GM12892 (cell line): ENCODE measurements around the gene KIF6.

Source experiments
- POLR2AphosphoS5 ChIP-seq: IDR thresholded peaks from 2 replicates; pipeline ENCODE4 v1.6.1; 2011; ENCODE audit warnings: low read depth, low read length, control low read depth
- TAF1 ChIP-seq: IDR thresholded peaks from 2 replicates; pipeline ENCODE4 v1.6.1; 2011; ENCODE audit warnings: low read depth, mild to moderate bottlenecking, control low read depth, low read length, borderline replicate concordance

- TF ChIP-seq POLR2AphosphoS5 (no peak), TAF1 (no peak)
These were observed 280.7 kb downstream of the KIF6 start for GRCh38 chr6:39444479-39445019.
